Fibroblast of gingiva (primary cell): ENCODE results near the gene ATXN2L.
"Not testable (repeated sequence)": the region's sequence is repeated elsewhere in the genome, so short reads cannot be mapped to it uniquely, and the experiment has no call there.

Experiments used
- DNase-seq: peaks from one replicate; pipeline ENCODE4 v3.0.0-alpha.2; 2011; ENCODE audit warnings: low read depth

The ATXN2L gene

GRCh38 chr16:28822520-28823290 is at the start of gene ATXN2L:
TSS of gene ATXN2L (plus strand) at chr16:28822999. CDS start at chr16:28823260, 261 bp downstream.
- DNase-seq: peak; percentile 98

GRCh38 chr16:28781697-28782096 is 41.1 kb upstream of the ATXN2L start:
- not testable (repeated sequence) for DNase-seq

- DNase-seq: not testable (repeated sequence)
Measured at GRCh38 chr16:28782357-28782756, 40.4 kb upstream of the ATXN2L start.

GRCh38 chr16:28802235-28803019 is 20.4 kb upstream of the ATXN2L start:
- DNase-seq: peak; percentile 89

GRCh38 chr16:28807445-28808120 is 15.2 kb upstream of the ATXN2L start:
- not testable (repeated sequence) for DNase-seq

- DNase-seq: no peak
Measured at GRCh38 chr16:28820016-28820415, 2.8 kb upstream of the ATXN2L start.

- DNase-seq: not testable (repeated sequence)
Measured at GRCh38 chr16:28820546-28820945, 2.3 kb upstream of the ATXN2L start.

- no peak for DNase-seq
Measured at GRCh38 chr16:28821874-28822519, 802 bp upstream of the ATXN2L start.

GRCh38 chr16:28823291-28823872 is 583 bp downstream of the ATXN2L start:
- DNase-seq: no peak

- DNase-seq: peak; percentile 99
Measured at GRCh38 chr16:28823873-28824716, 1.3 kb downstream of the ATXN2L start.

- no peak for DNase-seq
Measured at GRCh38 chr16:28824717-28824973, 1.8 kb downstream of the ATXN2L start.

GRCh38 chr16:28826141-28826540 is 3.3 kb downstream of the ATXN2L start:
- no peak for DNase-seq

- no peak for DNase-seq
Measured at GRCh38 chr16:28829747-28830146, 6.9 kb downstream of the ATXN2L start.

GRCh38 chr16:28830531-28830930 is 7.7 kb downstream of the ATXN2L start:
- DNase-seq: no peak

GRCh38 chr16:28834349-28834748 is 11.6 kb downstream of the ATXN2L start:
- DNase-seq: no peak

- DNase-seq: no peak
Measured at GRCh38 chr16:28834873-28835863, 12.4 kb downstream of the ATXN2L start.

GRCh38 chr16:28835864-28836760 is 13.3 kb downstream of the ATXN2L start:
- DNase-seq: no peak

- no peak for DNase-seq
Measured at GRCh38 chr16:28836761-28837064, 13.9 kb downstream of the ATXN2L start.
